ENCODE measurements around the gene OTOA. TPM values are rescaled to one million over a fixed set of nuclear protein-coding genes. Genes with fewer than 3 reads are reported as not detected.
A peak's percentile ranks its signal among the peaks of the same experiment; 100 is the strongest.

Gene OTOA
- total and polyA plus RNA-seq, 2 of the 13 experiments (the other 11 are each of a cell fraction or from before 2014, with no cell fraction given), result 0.05 to 0.15 TPM

DNA sequence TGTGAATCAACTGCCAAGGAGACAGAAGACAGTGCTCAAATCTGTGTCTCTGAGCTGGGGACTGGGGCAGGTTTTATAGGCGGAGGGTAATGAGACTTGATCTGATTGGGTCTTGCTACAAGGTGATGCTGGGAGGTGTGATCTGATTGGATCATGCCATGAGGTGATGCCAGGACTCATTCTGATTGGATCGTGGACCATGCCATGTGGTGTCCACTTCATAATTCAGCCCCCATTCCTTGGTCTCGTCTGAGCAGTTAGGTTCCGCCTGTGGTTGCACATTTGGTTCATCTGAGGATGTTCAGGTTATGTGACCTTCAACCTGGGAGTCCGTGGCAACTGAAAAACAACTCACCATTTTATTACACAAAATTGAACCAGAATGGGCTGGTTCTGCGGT is 41.0 kb downstream of the OTOA start (continued):
- no peak for TF ChIP-seq NR2F2 (IDR thresholded peaks at IDR 0.05; ENCODE audit: borderline replicate concordance, low read depth)

- in situ Hi-C loops (cut with HindIII; ENCODE audit: extremely low pct_ligation_motif_present, low pct_unique_long_range_greater_than_20kb), result loop anchor here (5.0 kb wide), 1 partner anchor 51 kb away; no protein-coding TSS in a partner anchor
- POLR2A ChIA-PET, result no interaction called here
- H3K4me2 ChIP-seq (ENCODE audit: low read depth, low read length), result no peak overlapping the region
- TF ChIP-seq, protein P1, sequence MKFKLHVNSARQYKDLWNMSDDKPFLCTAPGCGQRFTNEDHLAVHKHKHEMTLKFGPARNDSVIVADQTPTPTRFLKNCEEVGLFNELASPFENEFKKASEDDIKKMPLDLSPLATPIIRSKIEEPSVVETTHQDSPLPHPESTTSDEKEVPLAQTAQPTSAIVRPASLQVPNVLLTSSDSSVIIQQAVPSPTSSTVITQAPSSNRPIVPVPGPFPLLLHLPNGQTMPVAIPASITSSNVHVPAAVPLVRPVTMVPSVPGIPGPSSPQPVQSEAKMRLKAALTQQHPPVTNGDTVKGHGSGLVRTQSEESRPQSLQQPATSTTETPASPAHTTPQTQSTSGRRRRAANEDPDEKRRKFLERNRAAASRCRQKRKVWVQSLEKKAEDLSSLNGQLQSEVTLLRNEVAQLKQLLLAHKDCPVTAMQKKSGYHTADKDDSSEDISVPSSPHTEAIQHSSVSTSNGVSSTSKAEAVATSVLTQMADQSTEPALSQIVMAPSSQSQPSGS (CRISPR knock-in tag; IDR thresholded peaks at IDR 0.05), result peak; percentile 52; the same call in 1 of the 2 replicates
- 0 out of 2 replicates have a peak, but pooled peaks have one; percentile 49 for TF ChIP-seq NFATC3 (CRISPR knock-in tag; IDR thresholded peaks at IDR 0.05)
- TF ChIP-seq CEBPG (CRISPR knock-in tag; IDR thresholded peaks at IDR 0.05), result peak; percentile 64
- TF ChIP-seq HMGXB3 (CRISPR knock-in tag; IDR thresholded peaks at IDR 0.05; ENCODE audit: borderline replicate concordance), result 0 out of 2 replicates have a peak, but pooled peaks have one; percentile 49
- TF ChIP-seq HNRNPK (IDR thresholded peaks at IDR 0.05; ENCODE audit: low read depth, low read length, poor library complexity, severe bottlenecking), result no peak
- peak; percentile 91 for TF ChIP-seq STAG1 (CRISPR knock-in tag; IDR thresholded peaks at IDR 0.05)
- no peak for TF ChIP-seq KMT2B (CRISPR knock-in tag; IDR thresholded peaks at IDR 0.05)
- TF ChIP-seq KLF9 (CRISPR knock-in tag; IDR thresholded peaks at IDR 0.05; ENCODE audit: low read depth), result no peak
- 0 out of 2 replicates have a peak, but pooled peaks have one; percentile 32 for TF ChIP-seq CBFB (CRISPR knock-in tag; IDR thresholded peaks at IDR 0.05)
- peak; percentile 3; the same call in 1 of the 2 replicates for TF ChIP-seq ZNF280B (CRISPR knock-in tag; IDR thresholded peaks at IDR 0.05; ENCODE audit: borderline replicate concordance)
- TF ChIP-seq HHEX (CRISPR knock-in tag; IDR thresholded peaks at IDR 0.05), result no peak
- TF ChIP-seq, protein P2, sequence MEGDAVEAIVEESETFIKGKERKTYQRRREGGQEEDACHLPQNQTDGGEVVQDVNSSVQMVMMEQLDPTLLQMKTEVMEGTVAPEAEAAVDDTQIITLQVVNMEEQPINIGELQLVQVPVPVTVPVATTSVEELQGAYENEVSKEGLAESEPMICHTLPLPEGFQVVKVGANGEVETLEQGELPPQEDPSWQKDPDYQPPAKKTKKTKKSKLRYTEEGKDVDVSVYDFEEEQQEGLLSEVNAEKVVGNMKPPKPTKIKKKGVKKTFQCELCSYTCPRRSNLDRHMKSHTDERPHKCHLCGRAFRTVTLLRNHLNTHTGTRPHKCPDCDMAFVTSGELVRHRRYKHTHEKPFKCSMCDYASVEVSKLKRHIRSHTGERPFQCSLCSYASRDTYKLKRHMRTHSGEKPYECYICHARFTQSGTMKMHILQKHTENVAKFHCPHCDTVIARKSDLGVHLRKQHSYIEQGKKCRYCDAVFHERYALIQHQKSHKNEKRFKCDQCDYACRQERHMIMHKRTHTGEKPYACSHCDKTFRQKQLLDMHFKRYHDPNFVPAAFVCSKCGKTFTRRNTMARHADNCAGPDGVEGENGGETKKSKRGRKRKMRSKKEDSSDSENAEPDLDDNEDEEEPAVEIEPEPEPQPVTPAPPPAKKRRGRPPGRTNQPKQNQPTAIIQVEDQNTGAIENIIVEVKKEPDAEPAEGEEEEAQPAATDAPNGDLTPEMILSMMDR (CRISPR knock-in tag; IDR thresholded peaks at IDR 0.05), result peak; percentile 91
- TF ChIP-seq RFXANK (CRISPR knock-in tag; IDR thresholded peaks at IDR 0.05), result 0 out of 2 replicates have a peak, but pooled peaks have one; percentile 48
Measured at GRCh38 chr16:21708533-21709115, 44.9 kb downstream of the OTOA start.

More at GRCh38 chr16:21708533-21709115, 44.9 kb downstream of the OTOA start:
- H3K79me2 ChIP-seq (ENCODE audit: insufficient read depth, low read length), result no peaks in the 10 kb centered on the region
- intact Hi-C loops (cut with micrococcal nuclease; ENCODE audit: unreplicated experiment), result loop anchor here (1.0 kb wide), 2 partner anchors 51 to 124 kb away; no protein-coding TSS in a partner anchor
- H3K27me3 ChIP-seq (ENCODE audit: control insufficient read depth in 1 of 2, insufficient read depth in 2 of 2, low read length in 2 of 2), result peaks cover 3 to 50% of the 10 kb centered on the region in 2 experiments; a peak in 4 of 5 replicates
- no peak overlapping the region for H3K27ac ChIP-seq (ENCODE audit: extremely low read length, insufficient read depth, low read length)
- no peak overlapping the region for H3K4me3 ChIP-seq (replicated peaks in 1 of 3; ENCODE audit: insufficient read depth in 1 of 3, low read depth in 2 of 3, low read length in 3 of 3)
- DNase-seq (ENCODE audit: low spot score) (peak; percentile 78), ATAC-seq (peak; percentile 64), FAIRE-seq (peak; percentile 87)
- no peaks in the 10 kb centered on the region for H4K20me1 ChIP-seq (ENCODE audit: insufficient read depth, low read length)
- H2AFZ ChIP-seq (ENCODE audit: low read length), result no peak overlapping the region
- BruUV-seq (replicated peaks), result no TSS peak
- H3K36me3 ChIP-seq (replicated peaks in 1 of 2; ENCODE audit: control insufficient read depth in 1 of 2, insufficient read depth in 2 of 2, low read length in 2 of 2), result no peaks in the 10 kb centered on the region
- CTCF ChIA-PET (ENCODE audit: low intra/inter-chr PET ratio, low total read pairs), result interaction anchor here (1.6 to 2.4 kb wide), 2 partner anchors 51 to 125 kb away, joined by 9 to 54 read pairs; no protein-coding TSS in a partner anchor
- H3K9me3 ChIP-seq (ENCODE audit: low read length), result no peaks in the 10 kb centered on the region
- H3K4me1 ChIP-seq (ENCODE audit: insufficient read depth, low read length), result no peaks in the 10 kb centered on the region
- H3K9ac ChIP-seq (ENCODE audit: insufficient read depth, low read depth, low read length), result no peak overlapping the region
- 2% methylated on average over 10 of the region's 10 CpGs for WGBS (ENCODE audit: low lambda C conversion rate)
